ENCODE data around the gene TNIK. TPM values are rescaled to one million over a fixed set of nuclear protein-coding genes. Genes with fewer than 3 reads are reported as not detected.

Gene TNIK
- polyA plus RNA-seq, 1 of the 3 experiments (the other 2 are of a cell fraction) = 19.4 TPM

GRCh38 chr3:171186817-171187500, 273.2 kb downstream of the TNIK start:
- H3K4me1 ChIP-seq (ENCODE audit: control insufficient read depth in 1 of 2, insufficient read depth in 2 of 2, low read depth in 1 of 2, low read length in 1 of 2) = peaks cover 0 to 5% of the 10 kb centered on the region in 2 experiments; a peak in 3 of 4 replicates
- no peak overlapping the region for H3K27ac ChIP-seq (ENCODE audit: low read depth in 2 of 2, low read length in 1 of 2)
- 98% methylated on average over 3 of the region's 3 CpGs for WGBS (ENCODE audit: low lambda C conversion rate)
- H3K4me3 ChIP-seq (ENCODE audit: low read depth in 2 of 2, low read length in 1 of 2) = no peak overlapping the region
- H3K27me3 ChIP-seq (ENCODE audit: insufficient read depth) = no peaks in the 10 kb centered on the region
- no peak for TF ChIP-seq IRF3 (IDR thresholded peaks at IDR 0.05; ENCODE audit: low read depth, low read length)
- no peak overlapping the region for H3K9ac ChIP-seq
- no peaks in the 10 kb centered on the region for H3K9me2 ChIP-seq
- CTCF ChIA-PET = interaction anchor here (0.7 to 5.8 kb wide), 12 partner anchors 17 to 402 kb away, joined by 3 to 56 read pairs (median 4); partner anchors contain the start of gene TNIK
- H3K36me3 ChIP-seq (replicated peaks in 1 of 2; ENCODE audit: control insufficient read depth in 1 of 2, insufficient read depth in 2 of 2, low read length in 1 of 2) = peaks cover 0 to 4% of the 10 kb centered on the region in 2 experiments
- H3K4me2 ChIP-seq = no peak overlapping the region
- no peaks in the 10 kb centered on the region for H4K20me1 ChIP-seq (ENCODE audit: insufficient read depth)
- no peak for DNase-seq
- H3K79me2 ChIP-seq (ENCODE audit: insufficient read depth) = no peaks in the 10 kb centered on the region
- POLR2A ChIA-PET = no interaction called here
- H2AFZ ChIP-seq (ENCODE audit: low read depth) = no peak overlapping the region
- peaks cover 11% of the 10 kb centered on the region for H3F3A ChIP-seq (replicated peaks; ENCODE audit: insufficient read depth)
- H3K9me3 ChIP-seq = no peaks in the 10 kb centered on the region

- Histone ChIP-seq H4K20me1 (ENCODE audit: insufficient read depth) (no peaks in the 10 kb centered on the region), H3K9ac (no peak overlapping the region), H2AFZ (ENCODE audit: low read depth) (no peak overlapping the region), H3K27ac (ENCODE audit: low read depth in 2 of 2, low read length in 1 of 2) (no peak overlapping the region), H3K4me3 (ENCODE audit: low read depth in 2 of 2, low read length in 1 of 2) (no peak overlapping the region), H3K4me1 (ENCODE audit: control insufficient read depth in 1 of 2, insufficient read depth in 2 of 2, low read depth in 1 of 2, low read length in 1 of 2) (peaks cover 0 to 5% of the 10 kb centered on the region in 2 experiments; a peak in 2 of 4 replicates), H3K4me2 (no peak overlapping the region), H3F3A (replicated peaks; ENCODE audit: insufficient read depth) (peaks cover 7% of the 10 kb centered on the region), H3K9me3 (no peaks in the 10 kb centered on the region), H3K79me2 (ENCODE audit: insufficient read depth) (no peaks in the 10 kb centered on the region), H3K27me3 (ENCODE audit: insufficient read depth) (no peaks in the 10 kb centered on the region), H3K36me3 (replicated peaks in 1 of 2; ENCODE audit: control insufficient read depth in 1 of 2, insufficient read depth in 2 of 2, low read length in 1 of 2) (peaks cover 0 to 7% of the 10 kb centered on the region in 2 experiments), H3K9me2 (no peaks in the 10 kb centered on the region)
- ChIA-PET POLR2A (no interaction called here), CTCF (interaction anchor here (0.7 to 5.8 kb wide), 10 partner anchors 16 to 384 kb away, joined by 3 to 56 read pairs (median 4); partner anchors contain the start of gene TNIK)
- DNase-seq = no peak
- TF ChIP-seq IRF3 (IDR thresholded peaks at IDR 0.05; ENCODE audit: low read depth, low read length) = no peak
- TF ChIP-seq EP300 (IDR thresholded peaks at IDR 0.05; ENCODE audit: borderline replicate concordance in 1 of 2, low read depth in 1 of 2, low read length in 1 of 2) = no peak
Measured at GRCh38 chr3:171186383-171186782, 273.8 kb downstream of the TNIK start.

- H3K27ac ChIP-seq (ENCODE audit: low read depth in 2 of 2, low read length in 1 of 2) = no peak overlapping the region
- WGBS (ENCODE audit: low lambda C conversion rate) = 89% methylated on average over 1 of the region's 1 CpG
- H3K4me3 ChIP-seq (ENCODE audit: low read depth in 2 of 2, low read length in 1 of 2) = no peak overlapping the region
- H3K9ac ChIP-seq = no peak overlapping the region
- H3K27me3 ChIP-seq (ENCODE audit: insufficient read depth) = no peaks in the 10 kb centered on the region
- H3K4me1 ChIP-seq (ENCODE audit: control insufficient read depth in 1 of 2, insufficient read depth in 2 of 2, low read depth in 1 of 2, low read length in 1 of 2) = peaks cover 0 to 2% of the 10 kb centered on the region in 2 experiments; a peak in 2 of 4 replicates
- H4K20me1 ChIP-seq (ENCODE audit: insufficient read depth) = no peaks in the 10 kb centered on the region
- H2AFZ ChIP-seq (ENCODE audit: low read depth) = no peak overlapping the region
- H3K36me3 ChIP-seq (replicated peaks in 1 of 2; ENCODE audit: control insufficient read depth in 1 of 2, insufficient read depth in 2 of 2, low read length in 1 of 2) = peaks cover 0 to 11% of the 10 kb centered on the region in 2 experiments
- ChIA-PET POLR2A (no interaction called here), CTCF (interaction anchor here (0.9 to 5.8 kb wide), 6 partner anchors 13 to 379 kb away, joined by 3 to 56 read pairs (median 4); no protein-coding TSS in a partner anchor)
- DNase-seq = no peak
- H3K9me3 ChIP-seq = no peaks in the 10 kb centered on the region
- H3F3A ChIP-seq (replicated peaks; ENCODE audit: insufficient read depth) = peaks cover 5% of the 10 kb centered on the region
- no peaks in the 10 kb centered on the region for H3K79me2 ChIP-seq (ENCODE audit: insufficient read depth)
- no peak overlapping the region for H3K4me2 ChIP-seq
- no peaks in the 10 kb centered on the region for H3K9me2 ChIP-seq
- TF ChIP-seq PBX3 (IDR thresholded peaks at IDR 0.05) (no peak), USF1 (IDR thresholded peaks at IDR 0.05; ENCODE audit: borderline replicate concordance, low read depth) (no peak), RAD21 (IDR thresholded peaks at IDR 0.05; ENCODE audit: low read length) (no peak), POLR2AphosphoS5 (IDR thresholded peaks at IDR 0.05; ENCODE audit: low read depth, low read length) (no peak), YY1 (IDR thresholded peaks at IDR 0.05; ENCODE audit: low read depth) (no peak), NRF1 (IDR thresholded peaks at IDR 0.05; ENCODE audit: low read depth, low read length) (no peak), FOSL2 (IDR thresholded peaks at IDR 0.05; ENCODE audit: borderline replicate concordance, low read depth) (no peak), RFX5 (IDR thresholded peaks at IDR 0.05; ENCODE audit: low read length) (no peak), REST (IDR thresholded peaks at IDR 0.05; ENCODE audit: low read depth, low read length) (no peak)
Measured at GRCh38 chr3:171185959-171186358, 274.2 kb downstream of the TNIK start.
